MM.1S (cell line): Measurements from ENCODE around the gene MUC5AC.

Source experiments
- CTCF ChIP-seq: fragments of 300-600 bp; sonication (generic); IDR thresholded peaks from 2 replicates; pipeline ENCODE4 v1.5.1; 2016; ENCODE audit warnings: antibody characterized with exemption, low read length, mixed read lengths
- EZH2 ChIP-seq: fragments of 300-600 bp; sonication (generic); optimal IDR thresholded peaks from 2 replicates; pipeline ENCODE3; 2017; ENCODE audit warnings: low read depth, mild to moderate bottlenecking, antibody characterized with exemption, low read length, mixed read lengths
- EZH2phosphoT487 ChIP-seq: fragments of 300-600 bp; sonication (generic); IDR thresholded peaks from 2 replicates; pipeline ENCODE4 v1.6.1; 2018; ENCODE audit warnings: antibody characterized with exemption, low read length

- TF ChIP-seq EZH2phosphoT487 (no peak), EZH2 (no peak), CTCF (no peak)
These were observed 61.7 kb downstream of the MUC5AC start for GRCh38 chr11:1219446-1219833.
